Tibial nerve (tissue), 3 donors: ENCODE measurements around the gene CANT1.

Experiments
- CTCF ChIP-seq, 5 experiments: fragments of 200-600 bp in 3 of 5; fragments of 450-650 bp in 2 of 5; sonication (generic) in 3 of 5; IDR thresholded peaks; one replicate each; pipeline ENCODE4 v1.5.1; 2016 to 2019; ENCODE audit warnings: antibody characterized with exemption in 5 of 5, mild to moderate bottlenecking in 3 of 5, moderate library complexity in 2 of 5
- POLR2A ChIP-seq, 2 donors: fragments of 450-650 bp; IDR thresholded peaks; one replicate each; pipeline ENCODE4 v1.6.1; 2017; ENCODE audit warnings: antibody characterized with exemption in 2 of 2, mild to moderate bottlenecking in 2 of 2, moderate library complexity in 2 of 2

GRCh38 chr17:78960928-78961327 lies 48.6 kb downstream of the CANT1 start:
- TF ChIP-seq POLR2A (IDR thresholded peaks at IDR 0.05): no peak
- TF ChIP-seq CTCF (IDR thresholded peaks at IDR 0.05): no peak
